Neural cell (in vitro differentiated cells): Measurements from ENCODE around the gene NFYB.

Experiments used
- EP300 ChIP-seq: fragments of 450-650 bp; conservative IDR thresholded peaks from 2 replicates; pipeline ENCODE4 v1.6.1; 2014; ENCODE audit warnings: antibody characterized with exemption, mild to moderate bottlenecking, moderate library complexity; ENCODE audit not compliant: poor library complexity, severe bottlenecking
- EZH2 ChIP-seq: fragments of 200-600, 300-800 bp; shearing (Covaris generic), sonication (generic); IDR thresholded peaks from 2 replicates; pipeline ENCODE4 v1.6.1; 2014; ENCODE audit warnings: antibody characterized with exemption, low read length, borderline replicate concordance, mild to moderate bottlenecking; ENCODE audit not compliant: insufficient read depth, poor library complexity, severe bottlenecking
- POLR2AphosphoS5 ChIP-seq: IDR thresholded peaks from 2 replicates; pipeline ENCODE4 v1.6.1; 2012
- RAD21 ChIP-seq: fragments of 450-650 bp; conservative IDR thresholded peaks from 2 replicates; pipeline ENCODE4 v1.6.1; 2014; ENCODE audit warnings: antibody characterized with exemption, mild to moderate bottlenecking, moderate library complexity
- TF ChIP-seq, protein P1 (sequence below): fragments of 450-650 bp; IDR thresholded peaks from 2 replicates; pipeline ENCODE4 v1.5.1; 2014; ENCODE audit warnings: antibody characterized with exemption, mild to moderate bottlenecking, moderate library complexity; ENCODE audit not compliant: poor library complexity, severe bottlenecking
- TF ChIP-seq, protein P2 (sequence below): IDR thresholded peaks from 2 replicates; pipeline ENCODE4 v1.6.1; 2012; ENCODE audit warnings: borderline replicate concordance

DNA sequence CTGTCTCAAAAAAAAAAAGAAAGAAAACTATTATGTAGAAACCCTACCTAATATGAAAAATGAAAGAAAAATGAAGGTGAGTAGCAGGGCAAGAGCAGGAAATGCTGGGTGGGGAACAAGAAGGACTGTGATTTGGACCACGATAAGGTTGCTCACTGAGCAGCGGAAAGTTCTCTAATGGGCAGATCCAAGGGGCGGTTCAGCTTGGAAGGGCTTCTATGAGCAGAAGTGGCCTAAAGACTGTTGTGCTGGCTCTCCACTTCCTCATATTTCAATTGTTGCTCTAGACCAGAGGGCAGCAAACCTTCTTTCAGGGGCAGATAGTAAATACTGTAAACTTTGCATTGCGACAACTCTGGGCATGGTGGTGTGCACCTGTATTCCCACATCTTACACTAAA is 16.3 kb upstream of the NFYB start:
- TF ChIP-seq, protein P1, sequence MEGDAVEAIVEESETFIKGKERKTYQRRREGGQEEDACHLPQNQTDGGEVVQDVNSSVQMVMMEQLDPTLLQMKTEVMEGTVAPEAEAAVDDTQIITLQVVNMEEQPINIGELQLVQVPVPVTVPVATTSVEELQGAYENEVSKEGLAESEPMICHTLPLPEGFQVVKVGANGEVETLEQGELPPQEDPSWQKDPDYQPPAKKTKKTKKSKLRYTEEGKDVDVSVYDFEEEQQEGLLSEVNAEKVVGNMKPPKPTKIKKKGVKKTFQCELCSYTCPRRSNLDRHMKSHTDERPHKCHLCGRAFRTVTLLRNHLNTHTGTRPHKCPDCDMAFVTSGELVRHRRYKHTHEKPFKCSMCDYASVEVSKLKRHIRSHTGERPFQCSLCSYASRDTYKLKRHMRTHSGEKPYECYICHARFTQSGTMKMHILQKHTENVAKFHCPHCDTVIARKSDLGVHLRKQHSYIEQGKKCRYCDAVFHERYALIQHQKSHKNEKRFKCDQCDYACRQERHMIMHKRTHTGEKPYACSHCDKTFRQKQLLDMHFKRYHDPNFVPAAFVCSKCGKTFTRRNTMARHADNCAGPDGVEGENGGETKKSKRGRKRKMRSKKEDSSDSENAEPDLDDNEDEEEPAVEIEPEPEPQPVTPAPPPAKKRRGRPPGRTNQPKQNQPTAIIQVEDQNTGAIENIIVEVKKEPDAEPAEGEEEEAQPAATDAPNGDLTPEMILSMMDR: no peak
- TF ChIP-seq POLR2AphosphoS5 (no peak), EZH2 (no peak), EP300 (no peak), RAD21 (no peak)
- TF ChIP-seq, protein P2, sequence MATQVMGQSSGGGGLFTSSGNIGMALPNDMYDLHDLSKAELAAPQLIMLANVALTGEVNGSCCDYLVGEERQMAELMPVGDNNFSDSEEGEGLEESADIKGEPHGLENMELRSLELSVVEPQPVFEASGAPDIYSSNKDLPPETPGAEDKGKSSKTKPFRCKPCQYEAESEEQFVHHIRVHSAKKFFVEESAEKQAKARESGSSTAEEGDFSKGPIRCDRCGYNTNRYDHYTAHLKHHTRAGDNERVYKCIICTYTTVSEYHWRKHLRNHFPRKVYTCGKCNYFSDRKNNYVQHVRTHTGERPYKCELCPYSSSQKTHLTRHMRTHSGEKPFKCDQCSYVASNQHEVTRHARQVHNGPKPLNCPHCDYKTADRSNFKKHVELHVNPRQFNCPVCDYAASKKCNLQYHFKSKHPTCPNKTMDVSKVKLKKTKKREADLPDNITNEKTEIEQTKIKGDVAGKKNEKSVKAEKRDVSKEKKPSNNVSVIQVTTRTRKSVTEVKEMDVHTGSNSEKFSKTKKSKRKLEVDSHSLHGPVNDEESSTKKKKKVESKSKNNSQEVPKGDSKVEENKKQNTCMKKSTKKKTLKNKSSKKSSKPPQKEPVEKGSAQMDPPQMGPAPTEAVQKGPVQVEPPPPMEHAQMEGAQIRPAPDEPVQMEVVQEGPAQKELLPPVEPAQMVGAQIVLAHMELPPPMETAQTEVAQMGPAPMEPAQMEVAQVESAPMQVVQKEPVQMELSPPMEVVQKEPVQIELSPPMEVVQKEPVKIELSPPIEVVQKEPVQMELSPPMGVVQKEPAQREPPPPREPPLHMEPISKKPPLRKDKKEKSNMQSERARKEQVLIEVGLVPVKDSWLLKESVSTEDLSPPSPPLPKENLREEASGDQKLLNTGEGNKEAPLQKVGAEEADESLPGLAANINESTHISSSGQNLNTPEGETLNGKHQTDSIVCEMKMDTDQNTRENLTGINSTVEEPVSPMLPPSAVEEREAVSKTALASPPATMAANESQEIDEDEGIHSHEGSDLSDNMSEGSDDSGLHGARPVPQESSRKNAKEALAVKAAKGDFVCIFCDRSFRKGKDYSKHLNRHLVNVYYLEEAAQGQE: no peak
